Glomerular endothelial cell (primary cell): Measurements from ENCODE around the gene PATZ1. TPM values are rescaled to one million over a fixed set of nuclear protein-coding genes. Genes with fewer than 3 reads are reported as not detected.

ENCODE experiments used
- DNase-seq: peaks from one replicate; pipeline ENCODE4 v3.0.0-alpha.2; 2011; ENCODE audit warnings: low read depth, low spot score; ENCODE audit errors: extremely low read depth
- total RNA-seq: library from RNA; depleted of rRNA; stranded (reverse); fragments of >200 nt; gene quantifications from 2 replicates; pipeline ENCODE4 v1.2.3, GENCODE V29; 2015

The PATZ1 gene
- total RNA-seq, 1 donor from 2014 or later: 20.4 TPM

GRCh38 chr22:31343235-31344191, 2.6 kb downstream of the PATZ1 start:
- DNase-seq: no peak

DNA sequence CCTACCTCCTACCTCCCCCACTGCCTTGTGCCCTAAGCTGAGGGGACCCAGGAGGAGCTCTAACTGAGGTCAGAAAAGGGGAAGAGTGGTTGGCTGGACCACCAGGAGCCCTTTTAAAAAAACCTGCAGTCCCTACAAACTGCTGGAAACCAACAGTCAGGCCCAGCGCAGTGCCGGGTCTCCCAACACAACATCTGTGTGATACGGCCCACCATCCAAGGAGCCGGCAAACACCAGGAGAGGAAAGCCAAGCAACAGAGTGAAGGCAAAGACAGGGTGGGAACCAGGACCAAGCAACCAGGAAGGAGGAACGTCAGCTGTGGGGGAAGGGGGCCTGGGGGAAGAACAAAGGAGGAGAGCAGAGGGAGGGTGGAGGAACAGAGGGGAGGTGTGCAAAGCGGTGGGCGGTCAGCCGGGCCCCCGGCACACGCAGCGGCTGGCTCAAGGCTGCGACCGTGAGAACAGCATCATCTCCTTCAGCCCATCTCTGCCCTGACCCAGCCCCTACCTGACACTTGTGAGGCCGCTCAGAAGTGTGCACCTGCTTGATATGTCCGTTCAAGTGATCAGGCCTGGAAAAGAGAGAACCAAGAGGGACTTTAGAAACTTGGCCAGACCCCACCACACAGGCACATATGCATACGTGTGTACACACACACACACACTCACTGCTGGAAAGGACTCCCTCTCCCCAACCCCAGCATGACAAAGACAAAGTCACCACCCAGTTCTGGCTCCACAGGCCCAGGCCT, 3.6 kb downstream of the PATZ1 start:
- no peak for DNase-seq

- DNase-seq: no peak
These were observed 4.6 kb downstream of the PATZ1 start for GRCh38 chr22:31341386-31342088.

- DNase-seq: no peak
These were observed 5.3 kb downstream of the PATZ1 start for GRCh38 chr22:31340765-31341247.

GRCh38 chr22:31340360-31340759, 5.8 kb downstream of the PATZ1 start:
- DNase-seq: no peak

DNA sequence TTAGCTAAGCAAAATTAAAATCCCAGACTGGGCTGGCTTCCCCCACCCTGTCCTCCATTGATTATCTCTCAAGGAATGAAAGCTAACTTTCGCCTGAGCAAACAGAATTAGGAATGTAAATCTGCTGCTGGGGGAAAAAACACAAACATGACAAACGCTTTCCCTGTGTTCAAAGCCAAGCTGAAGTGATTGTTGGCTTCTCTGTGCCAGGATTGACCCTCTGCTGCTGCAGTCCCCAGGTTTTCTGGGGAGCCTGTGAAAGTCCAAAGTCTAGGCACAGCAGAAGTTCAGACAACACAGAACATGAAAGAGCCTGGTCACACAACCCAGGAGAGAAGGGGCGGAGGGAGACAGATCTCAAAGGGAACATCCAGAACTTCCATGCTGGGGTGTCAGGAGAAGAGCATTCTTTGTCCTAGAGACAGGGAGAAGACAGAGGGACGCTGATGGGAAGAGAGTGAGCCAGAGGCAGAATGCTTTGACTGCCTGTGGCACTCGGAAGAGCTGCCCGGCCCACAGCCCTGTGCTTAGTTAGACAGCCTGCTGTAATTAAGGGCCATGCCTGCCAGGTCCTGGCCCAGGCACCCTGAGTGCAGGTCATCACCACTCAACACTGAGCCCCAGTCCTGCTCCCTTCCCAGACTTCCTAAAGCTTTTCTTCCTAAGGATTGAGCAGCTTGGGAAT, 6.9 kb downstream of the PATZ1 start:
- no peak for DNase-seq

DNA sequence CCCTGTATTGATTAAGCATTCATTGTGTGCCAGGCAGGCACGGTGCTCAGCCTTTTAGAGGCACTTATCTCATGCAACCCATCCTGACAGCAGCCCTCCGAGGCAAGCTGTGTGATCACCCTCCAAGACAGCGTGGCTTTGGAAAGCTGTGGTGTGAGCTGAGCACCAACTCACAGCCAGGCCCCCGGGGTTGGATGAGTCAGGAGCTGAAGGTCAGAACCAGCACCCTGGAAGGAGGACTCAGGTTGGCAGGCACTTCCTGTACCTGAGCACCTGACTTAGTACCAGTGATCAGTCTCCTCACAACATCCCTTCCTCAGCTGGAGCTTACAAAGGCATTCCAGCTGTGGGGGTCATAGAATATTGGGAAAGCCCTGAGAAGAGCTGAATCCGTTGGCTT, 9.0 kb downstream of the PATZ1 start:
- DNase-seq: no peak

- DNase-seq: no peak
These were observed 11.8 kb downstream of the PATZ1 start for GRCh38 chr22:31334329-31334728.

GRCh38 chr22:31333641-31334040, 12.5 kb downstream of the PATZ1 start:
- DNase-seq: no peak

DNA sequence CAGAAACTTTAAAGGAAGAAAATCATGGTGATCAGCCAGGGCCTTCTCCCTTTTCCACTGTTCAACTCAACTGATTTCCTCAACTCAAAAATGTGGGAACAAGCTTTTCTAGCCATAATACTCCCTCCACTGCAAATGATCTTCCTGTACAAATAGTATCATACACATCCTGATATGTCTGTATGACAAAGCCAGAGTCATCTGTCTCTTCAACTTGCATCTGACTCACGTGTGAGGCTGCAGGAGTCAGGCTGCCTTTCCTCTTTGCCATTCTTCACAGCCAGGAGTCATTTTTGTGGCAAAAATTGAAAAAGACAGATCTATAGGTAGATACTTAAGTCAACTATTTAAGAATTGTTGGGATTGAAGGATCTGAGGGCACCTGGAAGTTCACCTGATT, 13.3 kb downstream of the PATZ1 start:
- no peak for DNase-seq

DNA sequence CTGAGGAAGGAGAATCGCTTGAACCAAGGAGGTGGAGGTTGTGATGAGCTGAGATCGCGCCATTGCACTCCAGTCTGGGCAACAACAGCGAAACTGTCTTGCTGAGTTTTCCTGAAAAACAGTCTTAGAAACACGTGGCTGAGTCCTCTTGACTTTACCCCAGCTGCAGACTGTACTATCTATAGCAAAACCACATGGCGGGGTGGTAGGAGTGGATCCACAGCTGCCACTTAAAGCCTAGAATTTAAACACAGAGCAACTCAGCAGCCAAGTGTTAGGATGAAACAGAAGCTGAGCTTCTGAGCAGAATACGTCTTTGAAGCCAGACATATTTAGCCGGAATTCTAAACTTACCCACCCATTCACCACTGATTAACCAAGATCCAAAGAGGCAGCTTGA, 14.1 kb downstream of the PATZ1 start:
- no peak for DNase-seq

GRCh38 chr22:31329453-31330215, 16.5 kb downstream of the PATZ1 start:
- no peak for DNase-seq

DNA sequence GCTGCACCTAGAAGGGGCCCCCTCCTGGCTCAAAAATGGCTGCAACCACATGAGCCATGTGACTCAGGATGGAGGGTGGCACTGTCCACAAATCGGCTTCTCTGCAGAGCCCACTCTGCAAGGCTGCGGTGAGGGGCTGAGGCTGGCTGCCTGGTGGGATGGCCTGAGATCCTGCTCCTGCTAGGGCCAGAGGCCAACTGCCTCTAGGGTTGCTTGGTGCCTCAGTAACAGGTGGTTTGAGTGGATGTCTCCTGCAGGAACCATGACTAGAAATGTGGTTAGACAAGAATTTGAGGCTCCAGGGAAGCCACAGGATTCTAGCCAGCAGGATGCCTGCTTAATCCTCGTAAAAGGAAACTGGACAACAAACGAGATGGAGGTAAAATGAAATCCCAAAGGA, 17.1 kb downstream of the PATZ1 start:
- DNase-seq: no peak

- no peak for DNase-seq
These were observed 17.6 kb downstream of the PATZ1 start for GRCh38 chr22:31328544-31328960.

- no peak for DNase-seq
These were observed 18.2 kb downstream of the PATZ1 start for GRCh38 chr22:31327806-31328543.

GRCh38 chr22:31326877-31327276, 19.3 kb downstream of the PATZ1 start:
- no peak for DNase-seq

DNA sequence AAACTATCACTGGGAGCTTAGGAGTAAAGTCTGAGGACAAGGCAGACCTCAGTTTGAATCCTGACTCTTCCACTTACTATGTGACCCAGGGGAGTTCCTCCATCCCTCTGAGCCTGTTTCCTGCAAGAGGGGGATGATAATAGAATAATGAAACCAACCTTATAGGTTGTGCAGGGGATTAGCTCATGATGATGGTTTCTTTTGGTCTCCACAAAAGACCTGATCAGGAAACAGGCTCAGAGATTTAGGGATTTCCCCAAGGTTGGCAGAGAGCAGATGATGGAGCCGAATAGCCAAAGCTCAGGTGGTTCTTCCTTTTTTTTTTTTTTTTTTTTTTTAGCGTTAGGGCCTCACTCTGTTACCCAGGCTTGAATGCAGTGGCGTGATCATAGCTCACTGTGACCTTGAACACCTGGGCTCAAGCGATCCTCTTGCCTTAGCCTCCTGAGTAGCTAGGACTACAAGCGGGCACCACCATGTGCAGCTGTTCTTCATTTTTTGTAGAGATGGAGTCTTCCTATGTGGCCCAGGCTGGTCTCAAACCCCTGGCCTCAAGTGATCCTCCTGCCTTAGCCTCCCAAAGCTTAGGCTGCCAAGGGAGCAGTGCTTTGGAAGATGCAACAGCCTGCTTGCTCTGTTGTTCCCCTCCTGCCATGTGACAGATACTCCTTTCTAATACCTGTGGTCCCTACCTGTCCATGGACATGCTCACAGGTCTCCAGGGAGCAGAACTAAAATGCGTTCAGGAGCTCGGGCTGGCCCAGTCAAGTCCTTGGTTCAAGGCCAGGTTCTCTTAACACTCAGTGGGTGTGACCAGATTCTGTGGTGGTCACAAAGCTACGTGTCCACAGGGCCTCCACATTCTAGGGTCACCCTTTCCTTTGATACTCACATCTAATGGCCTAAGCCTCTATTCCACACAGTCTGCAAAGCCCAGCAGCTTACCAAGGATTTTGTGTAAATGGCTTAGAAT, 22.3 kb downstream of the PATZ1 start:
- no peak for DNase-seq

GRCh38 chr22:31321421-31321820, 24.7 kb downstream of the PATZ1 start:
- DNase-seq: no peak
